Thymus (tissue), 11 donors: ENCODE data around the gene DTNBP1. TPM values are rescaled to one million over a fixed set of nuclear protein-coding genes. Genes with fewer than 3 reads are reported as not detected.
"Not testable (repeated sequence)": the region's sequence is repeated elsewhere in the genome, so short reads cannot be mapped to it uniquely, and the experiment has no call there.

Experiments
- DNase-seq, 9 donors: peaks; one replicate each; pipeline ENCODE4 v3.0.0-alpha.2; 2013; ENCODE audit warnings: low spot score in 9 of 9, low read depth in 6 of 9, missing footprints in 1 of 9
- H3K27ac ChIP-seq, 2 donors: one replicate each; pipeline ENCODE4 v1.5.1; 2013; ENCODE audit warnings: control low read depth in 1 of 2, low read depth in 1 of 2, low read length in 1 of 2, mild to moderate bottlenecking in 1 of 2, moderate library complexity in 1 of 2
- H3K27me3 ChIP-seq, 2 donors: one replicate each; pipeline ENCODE4 v1.5.1; 2013; ENCODE audit warnings: low read length in 1 of 2; ENCODE audit not compliant: control insufficient read depth in 2 of 2, insufficient read depth in 1 of 2
- H3K36me3 ChIP-seq, 2 donors: one replicate each; pipeline ENCODE4 v1.5.1; 2013; ENCODE audit warnings: low read length in 1 of 2, mild to moderate bottlenecking in 1 of 2, moderate library complexity in 1 of 2; ENCODE audit not compliant: control insufficient read depth in 2 of 2, insufficient read depth in 2 of 2
- H3K4me1 ChIP-seq, 2 donors: one replicate each; pipeline ENCODE4 v1.5.1; 2013; ENCODE audit warnings: low read length in 2 of 2; ENCODE audit not compliant: control insufficient read depth in 2 of 2, insufficient read depth in 2 of 2
- H3K4me3 ChIP-seq, 2 donors: one replicate each; pipeline ENCODE4 v1.5.1; 2013; ENCODE audit warnings: low read length in 2 of 2, control low read depth in 1 of 2, mild to moderate bottlenecking in 1 of 2
- H3K9me3 ChIP-seq, 2 donors: one replicate each; pipeline ENCODE4 v1.5.1; 2013; ENCODE audit warnings: low read length in 1 of 2, mild to moderate bottlenecking in 1 of 2; ENCODE audit not compliant: control insufficient read depth in 2 of 2, insufficient read depth in 1 of 2
- WGBS: extraction: QIAGEN DNeasy Blood & Tissue Kit; methylation state at CpG from one replicate; pipeline ENCODE4 v1.1.7; 2013; 5-methylcytosine and 5-hydroxymethylcytosine counted together
- polyA plus RNA-seq: library from polyadenylated mRNA; stranded (reverse); fragments of 200-250 nt; gene quantifications from one replicate; pipeline ENCODE4 v1.2.3, GENCODE V29; 2013
- total RNA-seq: library from RNA; stranded (reverse); fragments of 120-200 nt; gene quantifications from one replicate; pipeline ENCODE4 v1.2.4, GENCODE V29; 2013
- donor health status: healthy.

The DTNBP1 gene
- total and polyA plus RNA-seq, 2 donors: 8.0 to 29.7 TPM

DNA sequence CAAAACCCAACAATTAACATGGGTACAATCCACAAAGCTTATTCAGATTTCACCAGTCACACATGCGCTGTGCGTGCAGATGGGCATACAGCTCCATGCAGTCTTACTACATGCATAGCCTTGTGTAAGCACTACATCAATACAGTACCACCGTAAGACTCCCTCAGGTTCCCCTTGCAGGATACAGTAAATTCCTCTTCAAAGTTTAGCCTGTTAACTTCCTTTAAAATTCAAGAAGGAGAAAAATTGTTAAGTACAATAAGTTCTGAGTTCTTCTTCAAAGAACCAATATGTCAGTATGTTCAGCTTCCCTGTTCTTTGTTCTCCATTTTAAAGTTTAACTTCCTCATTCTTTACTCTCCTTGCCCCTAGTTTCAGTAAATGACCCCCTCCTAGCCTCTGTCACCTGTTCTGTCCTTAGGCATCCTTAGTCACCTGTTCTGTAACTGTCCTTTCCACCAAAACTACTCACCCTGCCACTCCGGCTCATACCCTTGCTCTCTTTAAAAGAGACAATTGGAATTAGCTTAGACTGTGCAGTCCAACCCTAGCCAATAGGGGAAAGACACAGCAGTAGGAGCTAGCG lies 119.4 kb downstream of the DTNBP1 start:
- WGBS: 99% methylated on average over 5 of the region's 5 CpGs
- H3K36me3 ChIP-seq, H3K9me3 ChIP-seq, H3K4me1 ChIP-seq, H3K4me3 ChIP-seq, DNase-seq, H3K27me3 ChIP-seq, H3K27ac ChIP-seq: not testable (repeated sequence)

GRCh38 chr6:15539722-15540270 lies 123.0 kb downstream of the DTNBP1 start:
- H3K27ac ChIP-seq: no peak overlapping the region
- DNase-seq: no peak
- H3K27me3 ChIP-seq: no peaks in the 10 kb centered on the region
- no peaks in the 10 kb centered on the region for H3K4me1 ChIP-seq
- 97% methylated on average over 7 of the region's 7 CpGs for WGBS
- no peaks in the 10 kb centered on the region for H3K36me3 ChIP-seq
- H3K4me3 ChIP-seq: no peak overlapping the region
- H3K9me3 ChIP-seq: peaks cover 0 to 12% of the 10 kb centered on the region in 2 donors

- Histone ChIP-seq H3K27ac (no peak overlapping the region), H3K36me3 (no peaks in the 10 kb centered on the region), H3K9me3 (peaks cover 0 to 12% of the 10 kb centered on the region in 2 donors), H3K4me1 (no peaks in the 10 kb centered on the region), H3K27me3 (no peaks in the 10 kb centered on the region), H3K4me3 (no peak overlapping the region)
- DNase-seq: no peak
- 92% methylated on average over 9 of the region's 9 CpGs for WGBS
These were observed 123.9 kb downstream of the DTNBP1 start for GRCh38 chr6:15538766-15539495.

GRCh38 chr6:15538106-15538505 lies 124.7 kb downstream of the DTNBP1 start:
- Histone ChIP-seq H3K9me3 (peaks cover 0 to 9% of the 10 kb centered on the region in 2 donors), H3K4me1 (no peaks in the 10 kb centered on the region), H3K27me3 (no peaks in the 10 kb centered on the region), H3K27ac (no peak overlapping the region), H3K4me3 (no peak overlapping the region), H3K36me3 (peaks cover 2 to 5% of the 10 kb centered on the region in 2 donors)
- no peak for DNase-seq
- 98% methylated on average over 5 of the region's 5 CpGs for WGBS

DNA sequence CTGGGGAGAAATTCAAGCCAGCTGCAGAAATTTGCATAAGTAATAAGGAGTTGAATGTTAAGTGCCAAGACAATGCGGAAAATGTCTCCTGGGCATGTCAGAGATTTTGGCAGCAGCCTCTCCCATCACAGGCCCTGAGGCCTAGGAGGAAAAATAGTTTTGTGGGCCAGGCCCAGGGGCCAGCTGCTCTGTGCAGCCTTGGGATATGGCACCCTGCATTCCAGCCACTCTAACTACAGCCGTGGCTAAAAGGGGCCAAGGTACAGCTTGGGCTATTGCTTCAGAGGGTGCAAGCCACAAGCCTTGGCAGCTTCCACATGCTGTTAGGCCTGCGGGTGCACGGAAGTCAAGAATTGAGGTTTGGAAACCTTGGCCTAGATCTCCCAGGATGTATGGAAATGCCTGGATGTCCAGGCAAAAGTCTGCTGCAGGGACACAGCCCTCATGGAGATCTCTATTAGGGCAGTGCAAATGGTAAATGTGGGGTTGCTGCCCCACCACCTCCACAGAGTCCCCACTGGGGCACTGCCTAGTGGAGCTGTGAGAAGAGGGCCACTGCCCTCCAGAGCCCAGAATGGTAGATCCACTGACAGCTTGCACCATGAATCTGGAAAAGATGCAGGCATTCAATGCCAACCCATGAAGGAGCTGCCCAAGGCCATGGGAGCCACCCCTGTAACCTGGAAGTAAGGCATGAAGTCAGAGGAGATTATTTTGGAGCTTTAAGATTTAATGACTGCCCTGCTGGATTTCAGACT lies 126.5 kb downstream of the DTNBP1 start:
- Histone ChIP-seq H3K36me3 (peaks cover 4 to 8% of the 10 kb centered on the region in 2 donors), H3K27ac (no peak overlapping the region), H3K27me3 (no peaks in the 10 kb centered on the region), H3K4me1 (no peaks in the 10 kb centered on the region), H3K9me3 (peaks cover 0 to 9% of the 10 kb centered on the region in 2 donors), H3K4me3 (no peak overlapping the region)
- no peak for DNase-seq
- WGBS: 84% methylated on average over 4 of the region's 4 CpGs

DNA sequence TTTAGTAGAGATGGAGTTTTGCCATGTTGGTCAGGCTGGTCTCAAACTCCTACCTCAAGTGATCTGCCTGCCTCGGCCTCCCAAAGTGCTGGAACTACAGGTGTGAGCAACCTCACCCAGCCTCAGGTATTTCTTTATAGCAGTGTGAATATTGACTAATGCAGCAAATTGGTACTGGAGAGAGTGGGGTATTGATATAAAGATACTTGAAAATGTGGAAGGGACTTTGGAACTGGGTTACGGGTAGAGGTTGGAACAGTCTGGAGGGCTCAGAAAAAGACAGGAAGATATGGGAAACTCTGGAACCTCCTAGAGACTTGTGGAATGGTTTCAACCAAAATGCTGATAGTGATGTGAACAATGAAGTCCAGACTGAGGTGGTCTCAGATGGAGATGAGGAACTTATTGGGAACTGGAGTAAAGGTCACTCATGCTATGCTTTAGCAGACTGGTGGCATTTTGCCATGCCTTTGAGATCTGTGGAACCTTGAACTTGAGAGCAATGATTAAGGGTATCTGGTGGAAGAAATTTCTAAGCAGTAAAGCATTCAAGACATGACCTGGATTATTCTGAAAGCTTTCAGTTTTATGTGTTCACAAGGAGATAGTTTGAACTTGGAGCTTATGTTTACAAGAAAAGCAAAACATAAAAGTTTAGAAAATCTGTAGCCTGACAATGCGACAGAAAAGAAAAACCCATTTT lies 127.2 kb downstream of the DTNBP1 start:
- Histone ChIP-seq H3K36me3 (peaks cover 10 to 13% of the 10 kb centered on the region in 2 donors), H3K27me3 (no peaks in the 10 kb centered on the region), H3K9me3 (peaks cover 0 to 9% of the 10 kb centered on the region in 2 donors), H3K4me1 (no peaks in the 10 kb centered on the region), H3K27ac (no peak overlapping the region), H3K4me3 (no peak overlapping the region)
- no peak for DNase-seq
- 96% methylated on average over 3 of the region's 3 CpGs for WGBS

DNA sequence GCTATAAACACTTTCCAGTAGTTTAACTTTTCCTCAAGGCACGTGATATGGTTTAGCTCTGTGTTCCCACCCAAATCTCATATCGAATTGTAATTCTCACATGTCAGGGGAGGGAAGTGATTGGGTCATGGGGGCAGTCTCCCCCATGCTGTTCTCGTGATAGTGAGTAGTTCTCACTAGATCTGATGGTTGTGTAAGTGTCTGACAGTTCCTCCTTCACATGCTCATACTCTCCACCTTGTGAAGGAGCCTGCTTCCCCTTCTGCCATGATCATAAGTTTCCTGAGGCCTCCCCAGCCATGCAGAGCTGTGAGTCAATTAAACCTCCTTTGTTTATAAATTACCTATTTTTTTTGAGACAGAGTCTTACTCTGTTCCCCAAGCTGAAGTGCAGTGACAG lies 127.9 kb downstream of the DTNBP1 start:
- H3K4me3 ChIP-seq: no peak overlapping the region
- H3K36me3 ChIP-seq: peaks cover 15 to 20% of the 10 kb centered on the region in 2 donors
- peaks cover 0 to 9% of the 10 kb centered on the region in 2 donors for H3K9me3 ChIP-seq
- no peaks in the 10 kb centered on the region for H3K27me3 ChIP-seq
- DNase-seq: no peak
- H3K27ac ChIP-seq: no peak overlapping the region
- WGBS: 74% methylated on average over 3 of the region's 3 CpGs
- H3K4me1 ChIP-seq: no peaks in the 10 kb centered on the region

GRCh38 chr6:15533379-15534026 lies 129.3 kb downstream of the DTNBP1 start:
- Histone ChIP-seq H3K36me3 (peaks cover 25 to 26% of the 10 kb centered on the region in 2 donors), H3K4me3 (no peak overlapping the region), H3K4me1 (no peaks in the 10 kb centered on the region), H3K9me3 (peaks cover 0 to 9% of the 10 kb centered on the region in 2 donors), H3K27me3 (no peaks in the 10 kb centered on the region), H3K27ac (no peak overlapping the region)
- 85% methylated on average over 12 of the region's 12 CpGs for WGBS
- DNase-seq: no peak
